WTC11 (cell line): ENCODE results near the gene KRTAP19-6.

Experiments
- ATF2 ChIP-seq: sonication (generic); formaldehyde crosslinking; IDR thresholded peaks from 2 replicates; pipeline ENCODE4 v1.8.1; 2022; ENCODE audit warnings: low read depth, missing genetic modification reagents, borderline replicate concordance
- ATF6 ChIP-seq: sonication (generic); formaldehyde crosslinking; IDR thresholded peaks from 2 replicates; pipeline ENCODE4 v1.8.1; 2023; ENCODE audit warnings: mild to moderate bottlenecking, missing genetic modification reagents
- CREM ChIP-seq: sonication (generic); formaldehyde crosslinking; IDR thresholded peaks from 2 replicates; pipeline ENCODE4 v1.8.1; 2022; ENCODE audit warnings: mild to moderate bottlenecking, missing genetic modification reagents, moderate library complexity
- CTCF ChIP-seq: fragments of 200-600 bp; IDR thresholded peaks from 2 replicates; pipeline ENCODE4 v1.8.0; 2022; ENCODE audit warnings: antibody characterized with exemption
- FOXJ3 ChIP-seq: sonication (generic); formaldehyde crosslinking; IDR thresholded peaks from 2 replicates; pipeline ENCODE4 v1.9.0; 2021; ENCODE audit warnings: missing genetic modification reagents, mild to moderate bottlenecking, borderline replicate concordance
- JUN ChIP-seq: sonication (generic); formaldehyde crosslinking; IDR thresholded peaks from 2 replicates; pipeline ENCODE4 v1.8.0; 2023; ENCODE audit warnings: mild to moderate bottlenecking, missing genetic modification reagents
- KAT7 ChIP-seq: sonication (generic); formaldehyde crosslinking; IDR thresholded peaks from 2 replicates; pipeline ENCODE4 v1.8.1; 2023; ENCODE audit warnings: missing genetic modification reagents, mild to moderate bottlenecking, borderline replicate concordance
- MAX ChIP-seq: sonication (generic); formaldehyde crosslinking; IDR thresholded peaks from 2 replicates; pipeline ENCODE4 v1.8.0; 2022; ENCODE audit warnings: mild to moderate bottlenecking, missing genetic modification reagents

GRCh38 chr21:30552782-30553181, 11.1 kb upstream of the KRTAP19-6 start:
- TF ChIP-seq CTCF (no peak), MAX (CRISPR knock-in tag) (no peak), KAT7 (CRISPR knock-in tag) (no peak), CREM (CRISPR knock-in tag) (no peak), FOXJ3 (CRISPR knock-in tag) (no peak), ATF6 (CRISPR knock-in tag) (no peak), JUN (no peak), ATF2 (CRISPR knock-in tag) (no peak)
